HL-60 (cell line): ENCODE measurements around the gene IL17RD.

Experiments
- CTCF ChIP-seq: IDR thresholded peaks from one replicate; pipeline ENCODE4 v1.5.1; 2011; ENCODE audit warnings: low read length, control low read depth, inconsistent platforms; ENCODE audit not compliant: insufficient read depth
- GABPA ChIP-seq: IDR thresholded peaks from 2 replicates; pipeline ENCODE4 v1.6.1; 2012; ENCODE audit warnings: low read depth
- POLR2AphosphoS5 ChIP-seq: IDR thresholded peaks from 2 replicates; pipeline ENCODE4 v1.6.1; 2012; ENCODE audit warnings: low read depth

- TF ChIP-seq CTCF (no peak), GABPA (no peak), POLR2AphosphoS5 (no peak)
Measured at GRCh38 chr3:57098418-57099310, 66.5 kb downstream of the IL17RD start.
